Stimulated activated CD4-positive, alpha-beta T cell treated with anti-CD3 and anti-CD28 coated beads, Interleukin-1b, Interleukin-23, amount 100 ng/mL, for 24 hours (primary cell): ENCODE data around the gene DNAH8.
"Not testable (repeated sequence)": the region's sequence is repeated elsewhere in the genome, so short reads cannot be mapped to it uniquely, and the experiment has no call there.

Source experiments
- DNase-seq, 4 experiments: peaks; one replicate each; pipeline ENCODE4 v3.0.0-alpha.2; 2020; ENCODE audit warnings: low read depth in 4 of 4, low spot score in 1 of 4

DNAH8 gene

GRCh38 chr6:38897507-38897906 is 182.4 kb downstream of the DNAH8 start:
- no peak for DNase-seq

- DNase-seq, result no peak
Measured at GRCh38 chr6:38901802-38902522, 186.9 kb downstream of the DNAH8 start.

GRCh38 chr6:38906582-38906981 is 191.5 kb downstream of the DNAH8 start:
- no peak for DNase-seq

GRCh38 chr6:38907264-38907663 is 192.2 kb downstream of the DNAH8 start:
- DNase-seq, result no peak

- no peak for DNase-seq
Measured at GRCh38 chr6:38909015-38909730, 194.1 kb downstream of the DNAH8 start.

- DNase-seq, result no peak
Measured at GRCh38 chr6:38910207-38910606, 195.1 kb downstream of the DNAH8 start.

- no peak for DNase-seq
Measured at GRCh38 chr6:38912378-38912777, 197.3 kb downstream of the DNAH8 start.

GRCh38 chr6:38915205-38915925 is 200.3 kb downstream of the DNAH8 start:
- DNase-seq, result no peak

GRCh38 chr6:38921540-38921939 is 206.4 kb downstream of the DNAH8 start:
- not testable (repeated sequence) for DNase-seq

GRCh38 chr6:38924791-38925509 is 209.8 kb downstream of the DNAH8 start:
- DNase-seq, result no peak

GRCh38 chr6:38929560-38929959 is 214.4 kb downstream of the DNAH8 start:
- no peak for DNase-seq

- DNase-seq, result no peak
Measured at GRCh38 chr6:38933426-38933825, 218.3 kb downstream of the DNAH8 start.

- no peak for DNase-seq
Measured at GRCh38 chr6:38935051-38935450, 219.9 kb downstream of the DNAH8 start.

GRCh38 chr6:38937839-38938613 is 222.9 kb downstream of the DNAH8 start:
- no peak for DNase-seq

GRCh38 chr6:38938741-38939140 is 223.6 kb downstream of the DNAH8 start:
- no peak for DNase-seq

- no peak for DNase-seq
Measured at GRCh38 chr6:38942442-38942841, 227.3 kb downstream of the DNAH8 start.

- no peak for DNase-seq
Measured at GRCh38 chr6:38942965-38943364, 227.9 kb downstream of the DNAH8 start.

- DNase-seq, result no peak
Measured at GRCh38 chr6:38943964-38944363, 228.9 kb downstream of the DNAH8 start.

GRCh38 chr6:38944655-38945279 is 229.7 kb downstream of the DNAH8 start:
- no peak for DNase-seq

GRCh38 chr6:38955861-38956260 is 240.8 kb downstream of the DNAH8 start:
- no peak for DNase-seq
